T-helper 17 cell (primary cell): ENCODE measurements around the gene ARMC12. TPM values are rescaled to one million over a fixed set of nuclear protein-coding genes. Genes with fewer than 3 reads are reported as not detected.

Experiments
- ATAC-seq: fragments of 150-1000 bp; cut with Tn5 transposase; 2 replicates; pipeline ENCODE4 v1.10.0; 2021; ENCODE audit warnings: mild to moderate bottlenecking, moderate library complexity
- DNase-seq, 3 donors: peaks; one replicate each; pipeline versions ENCODE4 v3.0.0 to v3.0.0-alpha.2; 2020 to 2021
- H3K9me3 ChIP-seq: one replicate; pipeline ENCODE4 v1.7.0; 2013; ENCODE audit warnings: low read length, mild to moderate bottlenecking; ENCODE audit not compliant: control insufficient read depth, poor library complexity, severe bottlenecking
- H3K27ac Mint-ChIP-seq: one replicate; pipeline ENCODE4 v1.8.0; 2022; ENCODE audit warnings: mild to moderate bottlenecking, moderate library complexity, mixed read lengths
- H3K27me3 Mint-ChIP-seq: one replicate; pipeline ENCODE4 v1.8.0; 2022; ENCODE audit warnings: mixed read lengths
- H3K36me3 Mint-ChIP-seq: one replicate; pipeline ENCODE4 v1.8.0; 2022; ENCODE audit warnings: low read depth, mixed read lengths
- H3K4me1 Mint-ChIP-seq: one replicate; pipeline ENCODE4 v1.8.0; 2022; ENCODE audit warnings: mild to moderate bottlenecking, mixed read lengths
- H3K4me3 Mint-ChIP-seq: one replicate; pipeline ENCODE4 v1.8.0; 2022; ENCODE audit warnings: mild to moderate bottlenecking, moderate library complexity, mixed read lengths
- total RNA-seq, 4 donors: library from RNA in 2 of 4; stranded (reverse) in 2 of 4; gene quantifications; one replicate each; pipeline ENCODE4 v1.2.3 and lab custom pipeline; 2022 to 2026

ARMC12 gene
- total RNA-seq, 2 donors from 2014 or later: 0.78 to 1.2 TPM

GRCh38 chr6:35797837-35798526, 61.1 kb downstream of the ARMC12 start:
- no peak overlapping the region for H3K27ac Mint-ChIP-seq
- H3K9me3 ChIP-seq: no peaks in the 10 kb centered on the region
- no peak overlapping the region for H3K4me3 Mint-ChIP-seq
- DNase-seq (no peak), ATAC-seq (no peak)
- no peaks in the 10 kb centered on the region for H3K4me1 Mint-ChIP-seq
- H3K36me3 Mint-ChIP-seq: no peaks in the 10 kb centered on the region
- peaks cover 28% of the 10 kb centered on the region for H3K27me3 Mint-ChIP-seq

Other genes with a start within 250 kb of the ARMC12 start
- gene TEAD3, start 240.0 kb upstream of the ARMC12 start, total RNA-seq: under 1 TPM in 1 of 2 donors, not detected in 1; 0.12 TPM
- gene TULP1, start 224.1 kb upstream of the ARMC12 start, total RNA-seq: not detected
- 10 to 100 TPM; 53.3 to 60.8 TPM for gene FKBP5, start 48.1 kb upstream of the ARMC12 start, total RNA-seq
- not detected for gene CLPSL2, start 39.6 kb downstream of the ARMC12 start, total RNA-seq
- gene CLPSL1, start 44.0 kb downstream of the ARMC12 start, total RNA-seq: not detected
- not detected for gene CLPS, start 60.3 kb downstream of the ARMC12 start, total RNA-seq
- gene LHFPL5, start 68.3 kb downstream of the ARMC12 start, total RNA-seq: not detected
- 10 to 100 TPM; 44.9 to 46.4 TPM for gene SRPK1, start 184.1 kb downstream of the ARMC12 start, total RNA-seq